MM.1S (cell line): ENCODE results near the gene ZFAND6.
"Not testable (repeated sequence)": the region's sequence is repeated elsewhere in the genome, so short reads cannot be mapped to it uniquely, and the experiment has no call there.

Source experiments
- DNase-seq: peaks from one replicate; pipeline ENCODE4 v3.0.0-alpha.2; 2015
- H2AFZ ChIP-seq: fragments of 300-600 bp; sonication (generic); 2 replicates; pipeline ENCODE4 v1.6.0; 2016; ENCODE audit warnings: antibody characterized with exemption, low read length
- H3F3A ChIP-seq: fragments of 300-600 bp; sonication (generic); 2 replicates; pipeline ENCODE4 v1.6.1; 2016; ENCODE audit warnings: mild to moderate bottlenecking, antibody characterized with exemption, low read length, moderate library complexity, mixed read lengths; ENCODE audit not compliant: insufficient read depth
- H3K27ac ChIP-seq: fragments of 300-600 bp; sonication (generic); 2 replicates; pipeline ENCODE4 v1.5.1; 2016; ENCODE audit warnings: mild to moderate bottlenecking, low read length
- H3K27me3 ChIP-seq: fragments of 300-600 bp; sonication (generic); replicated peaks from 2 replicates; pipeline ENCODE4 v1.6.0; 2016; ENCODE audit warnings: low read length; ENCODE audit not compliant: insufficient read depth
- H3K36me3 ChIP-seq: fragments of 300-600 bp; sonication (generic); replicated peaks from 2 replicates; pipeline ENCODE4 v1.6.1; 2016; ENCODE audit warnings: mild to moderate bottlenecking, low read length, mixed read lengths; ENCODE audit not compliant: insufficient read depth
- H3K4me1 ChIP-seq: fragments of 300-600 bp; sonication (generic); 2 replicates; pipeline ENCODE4 v1.6.1; 2016; ENCODE audit warnings: low read length, mixed read lengths
- H3K4me2 ChIP-seq: fragments of 300-600 bp; sonication (generic); 2 replicates; pipeline ENCODE4 v1.6.0; 2016; ENCODE audit warnings: low read depth, low read length
- H3K4me3 ChIP-seq: fragments of 300-600 bp; sonication (generic); 2 replicates; pipeline ENCODE4 v1.5.1; 2016; ENCODE audit warnings: low read length, mixed read lengths
- H3K79me2 ChIP-seq: fragments of 300-600 bp; sonication (generic); 2 replicates; pipeline ENCODE4 v1.6.1; 2016; ENCODE audit warnings: mixed run types, low read length, mixed read lengths
- H3K9ac ChIP-seq: fragments of 300-600 bp; sonication (generic); 2 replicates; pipeline ENCODE4 v1.6.1; 2016; ENCODE audit warnings: low read length, mixed read lengths
- H3K9me2 ChIP-seq: fragments of 300-600 bp; sonication (generic); replicated peaks from 2 replicates; pipeline ENCODE4 v1.6.1; 2016; ENCODE audit warnings: mild to moderate bottlenecking, low read length, mixed read lengths; ENCODE audit not compliant: insufficient read depth
- H3K9me3 ChIP-seq: fragments of 300-600 bp; sonication (generic); replicated peaks from 2 replicates; pipeline ENCODE4 v1.6.1; 2016; ENCODE audit warnings: mild to moderate bottlenecking, low read length, mixed read lengths; ENCODE audit not compliant: insufficient read depth
- H4K20me1 ChIP-seq: fragments of 300-600 bp; sonication (generic); 2 replicates; pipeline ENCODE4 v1.6.1; 2016; ENCODE audit warnings: mild to moderate bottlenecking, low read length, moderate library complexity, mixed read lengths; ENCODE audit not compliant: insufficient read depth
- CTCF ChIP-seq: fragments of 300-600 bp; sonication (generic); IDR thresholded peaks from 2 replicates; pipeline ENCODE4 v1.5.1; 2016; ENCODE audit warnings: antibody characterized with exemption, low read length, mixed read lengths
- EZH2 ChIP-seq: fragments of 300-600 bp; sonication (generic); optimal IDR thresholded peaks from 2 replicates; pipeline ENCODE3; 2017; ENCODE audit warnings: low read depth, mild to moderate bottlenecking, antibody characterized with exemption, low read length, mixed read lengths
- EZH2phosphoT487 ChIP-seq: fragments of 300-600 bp; sonication (generic); IDR thresholded peaks from 2 replicates; pipeline ENCODE4 v1.6.1; 2018; ENCODE audit warnings: antibody characterized with exemption, low read length

The ZFAND6 gene

DNA sequence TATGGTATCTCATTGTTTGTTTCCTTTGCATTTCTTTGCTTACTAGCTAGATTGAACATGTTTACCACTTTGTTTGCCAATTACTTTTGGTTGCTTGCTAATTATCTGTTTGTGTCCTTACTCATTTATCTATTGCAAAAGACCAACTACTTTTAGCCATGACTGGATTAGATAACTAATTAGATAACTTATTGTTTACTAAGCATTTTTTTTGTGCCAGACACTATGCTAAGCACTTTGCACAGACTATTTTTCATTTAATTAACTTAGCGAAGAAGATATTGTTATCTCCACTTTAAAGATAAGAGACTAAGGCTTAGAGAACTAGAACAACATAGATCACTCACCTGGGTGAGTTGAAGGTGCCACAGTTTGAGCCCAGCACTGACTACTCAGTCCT, 16.9 kb upstream of the ZFAND6 start:
- H3K27ac ChIP-seq, result no peak overlapping the region
- H3K4me1 ChIP-seq, result no peaks in the 10 kb centered on the region
- no peak overlapping the region for H2AFZ ChIP-seq
- H3K79me2 ChIP-seq, result no peaks in the 10 kb centered on the region
- TF ChIP-seq EZH2, result no peak
- TF ChIP-seq EZH2phosphoT487, result no peak
- no peak for TF ChIP-seq CTCF
- H3K27me3 ChIP-seq, result no peaks in the 10 kb centered on the region
- H3K9me3 ChIP-seq, result no peaks in the 10 kb centered on the region
- no peak overlapping the region for H3K4me3 ChIP-seq
- no peak overlapping the region for H3K4me2 ChIP-seq
- H4K20me1 ChIP-seq, result no peaks in the 10 kb centered on the region
- DNase-seq, result no peak
- no peaks in the 10 kb centered on the region for H3K36me3 ChIP-seq
- H3K9me2 ChIP-seq, result no peaks in the 10 kb centered on the region
- H3K9ac ChIP-seq, result no peak overlapping the region
- H3F3A ChIP-seq, result no peaks in the 10 kb centered on the region

- H3K4me1 ChIP-seq, H3K36me3 ChIP-seq, H3F3A ChIP-seq, H3K4me2 ChIP-seq, H3K27ac ChIP-seq, H3K9me3 ChIP-seq, H4K20me1 ChIP-seq, H3K27me3 ChIP-seq, H3K4me3 ChIP-seq, DNase-seq, H3K9me2 ChIP-seq, H3K79me2 ChIP-seq, H2AFZ ChIP-seq, H3K9ac ChIP-seq: not testable (repeated sequence)
These were observed 14.3 kb upstream of the ZFAND6 start for GRCh38 chr15:80045219-80045618.

GRCh38 chr15:80049046-80049445, 10.4 kb upstream of the ZFAND6 start:
- no peaks in the 10 kb centered on the region for H3K79me2 ChIP-seq
- no peaks in the 10 kb centered on the region for H3F3A ChIP-seq
- H3K9me3 ChIP-seq, result no peaks in the 10 kb centered on the region
- DNase-seq, result no peak
- peaks cover 9% of the 10 kb centered on the region; the same call in 1 of the 2 replicates for H3K4me1 ChIP-seq
- H2AFZ ChIP-seq, result no peak overlapping the region
- H3K4me2 ChIP-seq, result no peak overlapping the region
- no peaks in the 10 kb centered on the region for H3K27me3 ChIP-seq
- TF ChIP-seq EZH2phosphoT487 (no peak), CTCF (no peak), EZH2 (no peak)
- no peaks in the 10 kb centered on the region for H4K20me1 ChIP-seq
- no peaks in the 10 kb centered on the region for H3K9me2 ChIP-seq
- no peaks in the 10 kb centered on the region for H3K36me3 ChIP-seq
- H3K4me3 ChIP-seq, result no peak overlapping the region
- no peak overlapping the region for H3K9ac ChIP-seq
- no peak overlapping the region for H3K27ac ChIP-seq

DNA sequence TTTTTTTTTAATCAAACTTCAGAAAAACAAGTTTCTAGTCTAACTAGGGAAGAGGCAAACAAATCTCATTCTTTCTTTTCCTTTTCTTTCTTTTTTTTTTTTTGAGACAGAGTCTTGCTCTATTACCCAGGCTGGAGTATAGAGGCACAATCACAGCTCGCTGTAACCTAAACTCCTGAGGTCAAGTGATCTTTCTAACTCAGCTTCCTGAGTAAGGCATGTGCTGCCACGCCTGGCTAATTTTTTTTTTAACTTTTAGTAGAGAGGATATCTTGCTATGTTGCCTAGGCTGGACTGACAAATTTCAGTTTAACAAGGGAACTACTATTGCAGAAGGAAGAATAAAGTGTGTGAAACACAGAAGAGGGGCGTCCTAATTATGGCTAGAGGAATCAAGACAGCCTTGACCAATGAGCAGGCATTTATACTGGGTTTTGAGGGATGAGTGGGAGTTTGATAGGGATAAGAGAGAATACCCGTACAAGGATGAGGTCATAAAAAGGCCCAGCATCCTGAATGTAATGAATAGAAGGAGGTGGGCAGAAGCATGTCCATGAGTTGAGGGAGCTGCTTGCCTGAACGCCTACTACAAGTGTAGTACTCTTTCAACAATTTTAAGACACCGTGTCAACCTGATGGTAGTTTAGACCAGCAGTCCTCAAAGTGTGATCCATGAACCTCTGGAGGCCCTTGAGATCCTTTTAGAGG, 6.7 kb upstream of the ZFAND6 start:
- H3K4me2 ChIP-seq, result peak overlapping the region; percentile 22; the same call in 1 of the 2 replicates
- peaks cover 21% of the 10 kb centered on the region for H3F3A ChIP-seq
- H2AFZ ChIP-seq, result no peak overlapping the region
- TF ChIP-seq CTCF, result no peak
- no peak for TF ChIP-seq EZH2
- no peak for TF ChIP-seq EZH2phosphoT487
- no peaks in the 10 kb centered on the region for H3K79me2 ChIP-seq
- peak; percentile 34 for DNase-seq
- no peaks in the 10 kb centered on the region for H3K27me3 ChIP-seq
- no peaks in the 10 kb centered on the region for H3K9me3 ChIP-seq
- peaks cover 29% of the 10 kb centered on the region for H3K4me1 ChIP-seq
- H3K36me3 ChIP-seq, result no peaks in the 10 kb centered on the region
- no peaks in the 10 kb centered on the region for H4K20me1 ChIP-seq
- no peak overlapping the region for H3K9ac ChIP-seq
- no peak overlapping the region for H3K4me3 ChIP-seq
- no peak overlapping the region for H3K27ac ChIP-seq
- no peaks in the 10 kb centered on the region for H3K9me2 ChIP-seq
